GM10248 (cell line): Measurements from ENCODE around the gene OGFR.

Experiments used
- CTCF ChIA-PET: fragments of 300-600 bp; sonication (Branson Sonifier 250); formaldehyde crosslinking; extraction: SDS; loops from one replicate; lab custom pipeline; 2021; ENCODE audit warnings: antibody characterized with exemption; lab: Yijun Ruan, JAX
- POLR2A ChIA-PET: fragments of 350-650 bp; sonication (Branson Sonifier 250); formaldehyde crosslinking; extraction: SDS; loops from one replicate; lab custom pipeline; 2020; ENCODE audit warnings: antibody characterized with exemption; lab: Yijun Ruan, JAX
- DNase-seq: peaks from one replicate; pipeline ENCODE4 v3.0.0; 2012; ENCODE audit errors: extremely low spot score
- TF ChIP-seq, protein P1 (sequence below): IDR thresholded peaks from 2 replicates; pipeline ENCODE4 v1.5.1; 2012; ENCODE audit warnings: mild to moderate bottlenecking, low read depth; ENCODE audit errors: extremely low read depth, missing control alignments, control extremely low read depth

The OGFR gene

DNA sequence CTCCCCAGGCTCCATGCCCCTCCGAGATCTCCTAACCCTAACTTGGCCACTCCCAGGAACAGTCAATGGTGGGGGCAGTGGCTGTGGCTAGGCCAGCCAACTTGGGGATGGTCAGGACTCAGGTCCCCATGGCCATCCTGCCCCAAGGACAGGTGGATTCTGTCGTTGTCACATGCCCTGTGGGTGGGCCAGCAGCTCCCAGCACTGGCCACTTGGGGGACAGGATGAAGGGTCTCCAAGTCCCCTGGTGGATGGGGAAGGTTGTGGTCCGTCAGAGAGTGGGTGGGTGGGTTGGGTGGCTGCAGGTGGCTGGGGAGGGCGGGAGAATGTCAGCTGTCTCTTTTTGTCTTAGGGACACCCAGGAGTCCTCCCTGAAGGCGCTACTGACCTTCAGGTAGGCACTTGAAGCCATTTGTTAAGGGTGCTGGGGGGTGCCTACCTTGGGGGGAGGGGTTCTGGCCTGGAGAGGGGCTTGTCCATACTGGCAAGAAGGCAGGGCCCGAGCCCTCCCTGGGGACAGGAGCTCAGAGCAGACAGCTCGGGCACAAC is 17.7 kb downstream of the OGFR start:
- ChIA-PET POLR2A (interaction anchor here (0.9 kb wide), 1 partner anchor 97 kb away, joined by 3 read pairs; no protein-coding TSS in a partner anchor), CTCF (interaction anchor here (0.7 to 2.4 kb wide), 25 partner anchors 9 to 358 kb away, joined by 3 to 16 read pairs (median 5); partner anchors contain the start of gene TCFL5)
- DNase-seq: no peak
- TF ChIP-seq, protein P1, sequence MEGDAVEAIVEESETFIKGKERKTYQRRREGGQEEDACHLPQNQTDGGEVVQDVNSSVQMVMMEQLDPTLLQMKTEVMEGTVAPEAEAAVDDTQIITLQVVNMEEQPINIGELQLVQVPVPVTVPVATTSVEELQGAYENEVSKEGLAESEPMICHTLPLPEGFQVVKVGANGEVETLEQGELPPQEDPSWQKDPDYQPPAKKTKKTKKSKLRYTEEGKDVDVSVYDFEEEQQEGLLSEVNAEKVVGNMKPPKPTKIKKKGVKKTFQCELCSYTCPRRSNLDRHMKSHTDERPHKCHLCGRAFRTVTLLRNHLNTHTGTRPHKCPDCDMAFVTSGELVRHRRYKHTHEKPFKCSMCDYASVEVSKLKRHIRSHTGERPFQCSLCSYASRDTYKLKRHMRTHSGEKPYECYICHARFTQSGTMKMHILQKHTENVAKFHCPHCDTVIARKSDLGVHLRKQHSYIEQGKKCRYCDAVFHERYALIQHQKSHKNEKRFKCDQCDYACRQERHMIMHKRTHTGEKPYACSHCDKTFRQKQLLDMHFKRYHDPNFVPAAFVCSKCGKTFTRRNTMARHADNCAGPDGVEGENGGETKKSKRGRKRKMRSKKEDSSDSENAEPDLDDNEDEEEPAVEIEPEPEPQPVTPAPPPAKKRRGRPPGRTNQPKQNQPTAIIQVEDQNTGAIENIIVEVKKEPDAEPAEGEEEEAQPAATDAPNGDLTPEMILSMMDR: no peak

- DNase-seq: peak; percentile 82
- TF ChIP-seq, protein P1: peak; percentile 85
- ChIA-PET POLR2A (interaction anchor here (0.9 kb wide), 1 partner anchor 96 kb away, joined by 3 read pairs; no protein-coding TSS in a partner anchor), CTCF (interaction anchor here (0.7 to 2.4 kb wide), 26 partner anchors 9 to 358 kb away, joined by 3 to 16 read pairs (median 5); partner anchors contain the start of gene TCFL5)
Measured at GRCh38 chr20:62822788-62823651, 18.4 kb downstream of the OGFR start.

DNA sequence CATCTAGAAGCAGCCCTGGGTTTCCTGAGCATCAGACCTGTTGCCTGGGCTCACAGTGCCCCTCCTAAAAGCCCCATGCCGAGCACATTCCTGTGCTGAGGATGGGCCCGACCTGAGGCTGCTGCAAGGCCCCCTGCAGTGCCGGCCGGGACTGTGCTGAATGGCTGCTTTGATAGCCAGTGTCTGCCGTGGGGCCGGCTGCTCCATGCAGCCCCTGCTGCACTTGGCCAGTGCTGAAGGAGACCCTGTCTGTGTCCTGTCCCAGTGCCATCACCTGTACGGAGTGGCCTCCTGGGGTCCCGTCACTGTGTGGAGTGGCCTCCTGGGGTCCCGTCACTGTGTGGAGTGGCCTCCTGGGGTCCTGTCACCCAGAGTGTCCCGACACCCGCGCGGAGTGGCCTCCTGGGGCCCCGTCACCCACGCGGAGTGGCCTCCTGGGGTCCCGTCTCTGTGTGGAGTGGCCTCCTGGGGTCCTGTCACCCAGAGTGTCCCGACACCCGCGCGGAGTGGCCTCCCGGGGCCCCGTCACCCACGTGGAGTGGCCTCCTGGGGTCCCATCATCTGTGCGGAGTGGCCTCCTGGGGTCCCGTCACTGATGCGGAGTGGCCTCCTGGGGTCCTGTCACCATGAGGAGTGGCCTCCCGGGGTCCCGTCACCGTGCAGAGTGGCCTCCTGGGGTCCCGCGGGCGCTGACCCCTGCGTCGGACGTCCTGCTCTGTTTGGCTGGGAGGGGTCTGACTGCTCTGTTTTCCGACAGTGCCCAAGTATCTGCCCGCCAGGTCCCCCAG is 19.2 kb downstream of the OGFR start:
- TF ChIP-seq, protein P1: no peak
- CTCF ChIA-PET: interaction anchor here (1.0 to 2.4 kb wide), 15 partner anchors 8 to 187 kb away, joined by 3 to 16 read pairs (median 5); no protein-coding TSS in a partner anchor
- no peak for DNase-seq
- POLR2A ChIA-PET: no interaction called here

DNA sequence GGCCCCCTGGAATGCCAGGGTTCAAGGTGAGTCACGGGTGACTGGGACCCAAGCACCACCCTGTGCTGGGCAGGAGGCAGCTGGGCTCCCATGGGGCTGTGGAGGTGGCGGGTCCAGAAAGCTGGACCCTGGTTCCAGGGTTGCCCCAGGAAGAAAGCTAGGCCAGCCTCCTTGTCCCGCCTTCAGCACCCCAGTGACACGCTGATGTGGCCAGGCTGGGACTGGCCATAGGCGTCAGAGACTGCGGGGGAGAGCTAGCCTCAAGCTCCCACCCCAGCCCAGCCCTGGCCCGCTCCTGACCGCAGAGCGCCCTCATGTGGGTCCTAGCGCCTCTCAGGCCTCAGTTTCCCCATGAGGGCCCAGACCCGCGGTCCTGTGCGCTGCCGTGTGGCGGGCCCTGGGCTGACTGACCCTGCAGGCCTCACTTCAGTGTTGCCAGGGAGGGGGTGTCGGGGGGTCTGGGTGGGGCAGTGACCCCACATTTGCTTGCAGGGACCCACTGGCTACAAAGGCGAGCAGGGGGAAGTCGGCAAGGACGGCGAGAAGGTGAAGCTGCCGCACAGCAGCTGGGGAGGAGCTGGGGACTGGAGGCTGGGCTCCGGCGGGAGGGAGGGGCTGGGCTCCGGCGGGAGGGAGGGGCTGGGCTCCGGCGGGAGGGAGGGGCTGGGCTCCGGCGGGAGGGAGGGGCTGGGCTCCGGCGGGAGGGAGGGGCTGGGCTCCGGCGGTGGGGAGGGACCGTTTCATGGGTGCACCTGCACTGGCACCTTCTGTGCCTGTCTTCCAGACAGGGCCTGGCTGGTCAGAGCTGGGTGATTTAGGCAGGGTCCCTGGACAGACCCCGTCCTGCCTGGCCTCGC is 20.1 kb downstream of the OGFR start:
- ChIA-PET POLR2A (no interaction called here), CTCF (interaction anchor here (0.6 to 1.8 kb wide), 5 partner anchors 17 to 185 kb away, joined by 3 to 9 read pairs (median 4); no protein-coding TSS in a partner anchor)
- no peak for DNase-seq
- TF ChIP-seq, protein P1: no peak

DNA sequence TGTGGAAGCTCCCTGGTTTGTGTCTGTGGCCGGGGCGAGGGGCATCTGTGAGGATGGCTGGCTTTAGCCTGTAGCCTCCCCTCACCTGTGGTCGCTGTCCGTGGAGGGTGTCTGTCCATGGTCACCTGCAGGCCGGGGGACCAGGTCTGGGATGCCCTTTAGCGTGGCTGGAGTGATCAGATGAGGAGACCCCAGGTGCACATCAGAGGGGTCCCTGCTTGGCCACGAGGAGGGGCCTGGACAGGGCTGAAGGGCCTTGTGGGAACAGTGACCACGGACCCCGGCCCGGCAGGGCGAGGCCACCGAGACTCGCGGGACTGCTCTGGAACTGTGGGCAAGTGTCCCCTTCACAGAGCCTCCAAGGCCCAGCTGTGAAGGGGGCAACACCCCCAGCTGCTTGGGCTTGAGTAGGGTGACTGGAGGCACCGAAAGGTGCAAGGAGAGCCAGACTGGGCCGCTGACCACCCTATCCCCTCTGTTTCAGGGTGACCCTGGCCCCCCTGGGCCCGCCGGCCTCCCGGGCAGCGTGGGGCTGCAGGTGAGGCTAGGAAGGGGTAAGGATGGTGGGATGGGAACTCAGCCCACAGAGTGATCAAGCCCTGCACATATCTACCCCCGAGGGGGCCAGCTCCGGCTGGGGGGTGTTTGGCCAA is 20.8 kb downstream of the OGFR start:
- DNase-seq: no peak
- ChIA-PET POLR2A (no interaction called here), CTCF (interaction anchor here (0.6 to 1.8 kb wide), 5 partner anchors 16 to 184 kb away, joined by 3 to 9 read pairs (median 4); no protein-coding TSS in a partner anchor)
- TF ChIP-seq, protein P1: no peak
